NB4 (cell line): ENCODE data around the gene RAPGEF5.
A peak's percentile ranks its signal among the peaks of the same experiment; 100 is the strongest.

Source experiments
- DNase-seq: peaks from one replicate; pipeline ENCODE4 v3.0.0; 2010; ENCODE audit warnings: low read depth
- H3K4me3 ChIP-seq: one replicate; pipeline ENCODE4 v1.5.1; 2011; ENCODE audit warnings: mild to moderate bottlenecking, low read depth, low read length, moderate library complexity
- MYC ChIP-seq: IDR thresholded peaks from 2 replicates; pipeline ENCODE4 v1.6.1; 2011; ENCODE audit warnings: low read depth, low read length
- POLR2A ChIP-seq: IDR thresholded peaks from 2 replicates; pipeline ENCODE4 v1.6.1; 2011; ENCODE audit warnings: mild to moderate bottlenecking; ENCODE audit not compliant: insufficient read length; ENCODE audit errors: extremely low read depth
- TF ChIP-seq, protein P1 (sequence below): IDR thresholded peaks from 2 replicates; pipeline ENCODE4 v1.6.1; 2011; ENCODE audit warnings: low read depth, low read length
- TF ChIP-seq, protein P2 (sequence below): IDR thresholded peaks from one replicate; pipeline ENCODE4 v1.5.1; 2012; ENCODE audit warnings: low read depth, low read length

Gene RAPGEF5

DNA sequence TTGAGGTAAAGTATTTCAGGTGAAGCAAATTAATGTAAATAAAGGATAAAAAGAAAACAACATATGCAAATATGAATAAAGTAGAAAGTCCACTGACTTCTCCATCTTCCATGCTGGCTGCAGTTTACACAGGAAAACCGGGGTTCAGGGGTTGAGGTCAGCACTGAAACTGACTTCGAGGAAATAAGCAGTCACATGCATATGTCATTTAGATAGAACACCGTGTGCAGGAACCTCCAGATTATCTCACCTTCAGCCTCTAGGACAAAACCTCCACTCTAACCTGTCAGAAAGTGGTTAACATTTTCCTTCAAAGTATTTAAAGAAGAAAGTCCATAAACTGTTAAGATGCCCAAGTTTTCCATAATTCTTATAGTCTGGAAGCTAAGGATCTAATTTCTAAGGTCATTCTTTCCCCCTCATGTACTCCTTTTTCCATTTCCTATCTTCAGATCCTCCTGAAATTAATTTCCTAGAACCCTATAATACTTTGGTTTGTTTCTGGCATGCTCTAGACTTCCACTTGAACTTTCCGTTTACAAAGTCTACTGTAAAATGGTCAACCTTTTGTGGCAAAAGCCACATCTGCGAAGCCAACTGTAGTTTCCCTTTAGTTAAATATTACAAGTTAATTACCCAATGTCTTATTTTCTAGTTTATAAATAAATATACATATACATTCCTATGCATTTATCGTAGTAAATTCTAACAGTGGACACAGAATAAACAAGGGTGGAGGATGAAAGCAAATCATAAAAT lies 173.3 kb downstream of the RAPGEF5 start:
- H3K4me3 ChIP-seq, result no peak overlapping the region
- TF ChIP-seq, protein P1, sequence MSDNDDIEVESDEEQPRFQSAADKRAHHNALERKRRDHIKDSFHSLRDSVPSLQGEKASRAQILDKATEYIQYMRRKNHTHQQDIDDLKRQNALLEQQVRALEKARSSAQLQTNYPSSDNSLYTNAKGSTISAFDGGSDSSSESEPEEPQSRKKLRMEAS, result no peak
- TF ChIP-seq, protein P2, sequence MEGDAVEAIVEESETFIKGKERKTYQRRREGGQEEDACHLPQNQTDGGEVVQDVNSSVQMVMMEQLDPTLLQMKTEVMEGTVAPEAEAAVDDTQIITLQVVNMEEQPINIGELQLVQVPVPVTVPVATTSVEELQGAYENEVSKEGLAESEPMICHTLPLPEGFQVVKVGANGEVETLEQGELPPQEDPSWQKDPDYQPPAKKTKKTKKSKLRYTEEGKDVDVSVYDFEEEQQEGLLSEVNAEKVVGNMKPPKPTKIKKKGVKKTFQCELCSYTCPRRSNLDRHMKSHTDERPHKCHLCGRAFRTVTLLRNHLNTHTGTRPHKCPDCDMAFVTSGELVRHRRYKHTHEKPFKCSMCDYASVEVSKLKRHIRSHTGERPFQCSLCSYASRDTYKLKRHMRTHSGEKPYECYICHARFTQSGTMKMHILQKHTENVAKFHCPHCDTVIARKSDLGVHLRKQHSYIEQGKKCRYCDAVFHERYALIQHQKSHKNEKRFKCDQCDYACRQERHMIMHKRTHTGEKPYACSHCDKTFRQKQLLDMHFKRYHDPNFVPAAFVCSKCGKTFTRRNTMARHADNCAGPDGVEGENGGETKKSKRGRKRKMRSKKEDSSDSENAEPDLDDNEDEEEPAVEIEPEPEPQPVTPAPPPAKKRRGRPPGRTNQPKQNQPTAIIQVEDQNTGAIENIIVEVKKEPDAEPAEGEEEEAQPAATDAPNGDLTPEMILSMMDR, result no peak
- TF ChIP-seq MYC, result no peak
- TF ChIP-seq POLR2A, result no peak
- no peak for DNase-seq

DNA sequence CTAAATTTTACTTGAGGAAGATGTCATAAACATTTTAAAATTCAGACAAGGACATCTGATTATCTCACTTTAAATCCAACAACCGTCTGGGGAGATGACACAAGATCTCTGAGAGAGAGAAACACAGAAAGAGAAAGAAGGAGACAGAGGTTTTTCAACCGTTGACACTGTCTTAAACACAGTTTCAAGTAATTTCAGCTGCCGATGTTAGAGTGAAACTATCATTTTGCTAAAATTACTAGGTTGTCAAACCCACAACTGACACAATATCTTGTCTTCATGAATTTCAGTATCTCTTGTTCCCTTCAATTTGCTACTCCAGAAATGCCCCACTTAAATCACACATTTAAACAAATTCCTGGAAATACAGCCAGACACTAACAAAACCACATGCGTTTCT lies 174.8 kb downstream of the RAPGEF5 start:
- TF ChIP-seq, protein P1, result no peak
- TF ChIP-seq POLR2A (no peak), MYC (no peak)
- TF ChIP-seq, protein P2, result no peak
- H3K4me3 ChIP-seq, result no peak overlapping the region
- no peak for DNase-seq

DNA sequence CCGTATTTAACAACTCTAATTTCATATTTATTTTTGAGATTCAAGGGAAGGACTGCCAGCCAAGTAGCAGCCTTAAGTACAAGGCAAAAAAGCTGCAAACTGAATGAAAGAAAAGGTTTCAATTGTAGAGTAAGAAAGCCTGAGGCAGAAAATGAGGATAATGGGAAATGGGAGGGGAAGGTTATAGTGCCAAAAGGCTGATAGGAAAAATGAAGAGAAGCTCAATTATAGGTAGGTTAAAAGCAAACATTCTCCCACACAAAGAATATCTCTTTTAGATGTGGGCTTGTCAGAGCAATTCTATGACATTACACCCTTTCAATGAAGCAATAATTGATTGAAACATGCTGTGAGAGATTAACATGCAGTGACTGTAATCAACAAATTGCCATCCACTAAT lies 175.3 kb downstream of the RAPGEF5 start:
- DNase-seq, result no peak
- H3K4me3 ChIP-seq, result no peak overlapping the region
- TF ChIP-seq, protein P1, result no peak
- TF ChIP-seq POLR2A (no peak), MYC (no peak)
- TF ChIP-seq, protein P2, result no peak

DNA sequence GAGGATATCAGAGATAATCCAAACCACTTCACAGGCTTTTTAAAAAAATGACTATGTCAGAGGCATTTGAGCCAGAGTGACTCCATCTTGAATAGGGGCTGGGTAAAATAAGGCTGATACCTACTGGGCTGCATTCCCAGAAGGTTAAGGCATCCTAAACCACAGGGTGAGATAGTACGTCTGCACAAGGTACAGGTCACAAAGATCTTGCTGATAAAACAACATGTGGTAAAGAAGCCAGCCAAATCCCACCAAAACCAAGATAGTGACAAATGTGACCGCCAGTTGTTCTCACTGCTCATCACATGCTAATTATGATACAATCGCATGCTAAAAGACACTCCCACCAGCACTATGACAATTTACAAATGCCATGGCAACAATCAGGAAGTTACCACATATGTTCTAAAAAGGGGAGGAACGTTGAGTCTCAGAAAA lies 177.5 kb downstream of the RAPGEF5 start:
- peak; percentile 10 for DNase-seq
- TF ChIP-seq POLR2A (no peak), MYC (no peak)
- TF ChIP-seq, protein P2, result no peak
- TF ChIP-seq, protein P1, result no peak
- H3K4me3 ChIP-seq, result no peak overlapping the region

DNA sequence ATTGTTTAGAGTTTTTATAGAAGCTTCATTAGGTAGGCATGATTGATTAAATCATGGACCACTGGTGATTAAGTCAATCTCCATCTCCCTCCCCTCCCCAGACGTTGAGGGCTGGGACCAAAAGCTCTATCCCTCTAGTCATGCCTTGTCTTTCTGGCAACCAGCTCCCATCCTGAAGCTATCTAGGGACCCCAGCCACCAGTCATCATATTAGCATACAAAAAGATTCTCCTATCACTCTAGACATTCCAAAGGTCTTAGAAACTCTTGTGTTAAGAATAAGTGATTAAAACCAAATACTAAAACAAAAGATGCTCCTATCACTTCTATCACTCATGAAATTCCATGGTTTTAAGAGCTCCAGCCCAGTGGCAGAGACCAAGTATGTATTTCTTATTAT lies 178.2 kb downstream of the RAPGEF5 start:
- no peak overlapping the region for H3K4me3 ChIP-seq
- TF ChIP-seq MYC, result no peak
- TF ChIP-seq, protein P1, result no peak
- TF ChIP-seq POLR2A, result no peak
- TF ChIP-seq, protein P2, result no peak
- no peak for DNase-seq
